ENCODE data around the gene DHX16. TPM values are rescaled to one million over a fixed set of nuclear protein-coding genes. Genes with fewer than 3 reads are reported as not detected.

Gene DHX16
- total and polyA plus RNA-seq, 2 donors, result 29.9 to 48.0 TPM

- H3K27ac ChIP-seq (ENCODE audit: low read depth in 1 of 2, low read length in 1 of 2), result peak overlapping the region; percentile 99 to 100
- no peaks in the 10 kb centered on the region for H3K27me3 ChIP-seq (ENCODE audit: control insufficient read depth in 2 of 2, insufficient read depth in 1 of 2, low read length in 1 of 2)
- peaks cover 13 to 31% of the 10 kb centered on the region in 2 donors for H3K36me3 ChIP-seq (ENCODE audit: control insufficient read depth in 2 of 2, insufficient read depth in 2 of 2, low read length in 1 of 2)
- no peaks in the 10 kb centered on the region for H3K9me3 ChIP-seq (ENCODE audit: control insufficient read depth in 2 of 2, insufficient read depth in 1 of 2, low read length in 1 of 2)
- H3K4me1 ChIP-seq (ENCODE audit: control insufficient read depth in 2 of 2, insufficient read depth in 2 of 2, low read length in 2 of 2), result peaks cover 20 to 31% of the 10 kb centered on the region in 2 donors
- DNase-seq (ENCODE audit: low read depth in 6 of 9, low spot score in 9 of 9), result peak in 7 of 9 donors; percentile 42 to 80 (median 59)
- peak overlapping the region; percentile 68 to 97 for H3K4me3 ChIP-seq (ENCODE audit: low read length in 2 of 2)
- 0% methylated on average over 10 of the region's 10 CpGs for WGBS
Measured at GRCh38 chr6:30615219-30615957, 57.4 kb downstream of the DHX16 start.

DNA sequence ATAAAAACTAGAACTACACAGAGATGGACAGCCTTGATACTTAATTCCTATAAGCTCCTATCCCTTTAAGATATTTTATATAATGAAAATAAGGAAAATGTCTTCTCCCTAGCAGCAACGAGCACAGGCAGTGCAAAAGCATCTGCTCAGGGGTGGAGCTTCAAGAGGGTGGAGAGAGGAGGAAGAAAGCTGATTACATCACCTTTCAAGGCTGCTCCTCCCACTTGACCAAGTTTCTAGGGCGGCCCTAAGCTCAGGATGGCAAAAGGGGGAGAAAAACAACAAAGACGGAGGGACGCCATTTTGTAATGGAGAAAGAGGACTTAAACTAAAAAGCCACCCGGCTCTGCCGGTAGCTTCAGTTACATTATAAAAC is 58.0 kb downstream of the DHX16 start:
- H3K4me3 ChIP-seq (ENCODE audit: low read length in 2 of 2), result peak overlapping the region; percentile 68 to 97
- peak; percentile 88 to 99 (median 97) for DNase-seq (ENCODE audit: low read depth in 6 of 9, low spot score in 9 of 9)
- under 1% methylated on average over 6 of the region's 6 CpGs for WGBS
- no peaks in the 10 kb centered on the region for H3K9me3 ChIP-seq (ENCODE audit: control insufficient read depth in 2 of 2, insufficient read depth in 1 of 2, low read length in 1 of 2)
- peaks cover 13 to 28% of the 10 kb centered on the region in 2 donors for H3K36me3 ChIP-seq (ENCODE audit: control insufficient read depth in 2 of 2, insufficient read depth in 2 of 2, low read length in 1 of 2)
- peak overlapping the region; percentile 99 for H3K27ac ChIP-seq (ENCODE audit: low read depth in 1 of 2, low read length in 1 of 2)
- H3K4me1 ChIP-seq (ENCODE audit: control insufficient read depth in 2 of 2, insufficient read depth in 2 of 2, low read length in 2 of 2), result peaks cover 20 to 31% of the 10 kb centered on the region in 2 donors
- no peaks in the 10 kb centered on the region for H3K27me3 ChIP-seq (ENCODE audit: control insufficient read depth in 2 of 2, insufficient read depth in 1 of 2, low read length in 1 of 2)

- no peaks in the 10 kb centered on the region for H3K27me3 ChIP-seq (ENCODE audit: control insufficient read depth in 2 of 2, insufficient read depth in 1 of 2, low read length in 1 of 2)
- WGBS, result 47% methylated on average over 8 of the region's 8 CpGs
- peaks cover 20 to 31% of the 10 kb centered on the region in 2 donors for H3K4me1 ChIP-seq (ENCODE audit: control insufficient read depth in 2 of 2, insufficient read depth in 2 of 2, low read length in 2 of 2)
- DNase-seq (ENCODE audit: low read depth in 6 of 9, low spot score in 9 of 9), result peak in 3 of 9 donors; percentile 23 to 28 (median 28)
- H3K27ac ChIP-seq (ENCODE audit: low read depth in 1 of 2, low read length in 1 of 2), result peak overlapping the region; percentile 88 to 99
- H3K9me3 ChIP-seq (ENCODE audit: control insufficient read depth in 2 of 2, insufficient read depth in 1 of 2, low read length in 1 of 2), result no peaks in the 10 kb centered on the region
- peaks cover 14 to 28% of the 10 kb centered on the region in 2 donors for H3K36me3 ChIP-seq (ENCODE audit: control insufficient read depth in 2 of 2, insufficient read depth in 2 of 2, low read length in 1 of 2)
- H3K4me3 ChIP-seq (ENCODE audit: low read length in 2 of 2), result peak overlapping the region; percentile 68 to 97
Measured at GRCh38 chr6:30614044-30614842, 58.6 kb downstream of the DHX16 start.

DNA sequence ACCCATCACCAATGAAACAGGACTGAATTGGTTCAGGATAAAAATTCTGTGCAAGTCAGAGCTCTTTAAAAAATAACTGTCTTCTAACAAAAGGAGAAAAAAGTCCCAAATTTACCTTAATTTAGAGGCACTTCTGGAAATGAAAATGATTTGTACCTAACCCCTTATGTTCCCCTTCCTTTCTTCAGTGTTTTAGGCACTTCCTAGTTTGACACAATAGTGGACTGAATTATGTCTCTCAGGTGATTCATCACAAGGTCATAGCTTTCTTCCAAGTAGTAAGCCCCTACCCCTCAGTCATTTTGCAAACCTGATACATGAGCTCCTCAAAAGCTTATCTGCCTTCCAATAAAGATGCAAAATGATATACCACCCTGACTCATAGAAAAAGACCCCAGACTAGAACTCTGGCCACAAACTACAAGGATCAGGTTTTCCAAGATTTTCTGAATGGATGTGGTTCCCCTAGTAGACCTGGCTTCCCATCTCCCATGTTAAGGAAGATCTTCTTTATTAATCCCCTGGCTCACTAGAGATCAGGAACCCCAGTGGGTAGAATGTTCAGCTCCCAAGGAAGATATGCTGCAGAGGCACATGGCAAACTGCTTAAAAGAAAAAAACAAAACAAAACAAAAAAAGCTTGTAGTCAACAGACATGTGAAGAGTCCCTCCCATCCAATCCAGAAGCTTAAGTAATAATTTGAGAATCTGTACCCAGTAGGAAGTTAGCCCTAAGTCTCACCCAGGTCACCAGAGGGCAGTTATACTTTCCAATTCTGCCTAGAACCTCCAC is 59.4 kb downstream of the DHX16 start:
- DNase-seq (ENCODE audit: low read depth in 6 of 9, low spot score in 9 of 9), result no peak
- Histone ChIP-seq H3K4me3 (ENCODE audit: low read length in 2 of 2) (peak overlapping the region; percentile 68 to 97), H3K9me3 (ENCODE audit: control insufficient read depth in 2 of 2, insufficient read depth in 1 of 2, low read length in 1 of 2) (no peaks in the 10 kb centered on the region), H3K27me3 (ENCODE audit: control insufficient read depth in 2 of 2, insufficient read depth in 1 of 2, low read length in 1 of 2) (no peaks in the 10 kb centered on the region), H3K27ac (ENCODE audit: low read depth in 1 of 2, low read length in 1 of 2) (peak overlapping the region; percentile 31 to 99), H3K36me3 (ENCODE audit: control insufficient read depth in 2 of 2, insufficient read depth in 2 of 2, low read length in 1 of 2) (peaks cover 22 to 36% of the 10 kb centered on the region in 2 donors), H3K4me1 (ENCODE audit: control insufficient read depth in 2 of 2, insufficient read depth in 2 of 2, low read length in 2 of 2) (peaks cover 18 to 25% of the 10 kb centered on the region in 2 donors)

DNA sequence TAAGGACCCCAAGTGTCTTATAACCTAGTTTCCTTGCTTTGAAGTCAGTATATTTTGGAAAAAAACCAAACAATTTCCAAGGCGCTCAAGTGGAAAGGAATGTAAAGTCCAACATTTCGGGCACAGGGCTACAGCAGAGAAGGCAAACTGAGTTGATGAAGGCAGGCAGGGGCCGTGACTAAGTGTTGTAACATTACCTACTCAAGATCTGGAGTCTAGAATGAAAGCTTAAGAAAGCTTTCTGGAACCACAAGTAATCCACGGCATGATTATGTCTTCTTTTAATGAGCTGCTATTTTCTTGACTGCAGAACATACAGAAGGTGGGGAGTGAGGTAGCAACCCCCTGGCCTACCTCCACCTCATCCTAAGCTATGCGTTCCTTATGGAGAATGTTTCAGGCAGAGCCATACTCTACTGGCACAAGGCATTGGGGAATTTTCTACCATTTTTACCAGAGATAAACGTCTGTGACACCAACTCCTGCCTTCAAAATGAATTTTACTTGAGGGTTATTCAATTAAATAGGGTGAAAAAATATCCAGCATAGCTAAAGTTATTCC is 60.0 kb downstream of the DHX16 start:
- H3K4me1 ChIP-seq (ENCODE audit: control insufficient read depth in 2 of 2, insufficient read depth in 2 of 2, low read length in 2 of 2), result peaks cover 15 to 21% of the 10 kb centered on the region in 2 donors
- no peaks in the 10 kb centered on the region for H3K27me3 ChIP-seq (ENCODE audit: control insufficient read depth in 2 of 2, insufficient read depth in 1 of 2, low read length in 1 of 2)
- WGBS, result 88% methylated on average over 6 of the region's 6 CpGs
- no peaks in the 10 kb centered on the region for H3K9me3 ChIP-seq (ENCODE audit: control insufficient read depth in 2 of 2, insufficient read depth in 1 of 2, low read length in 1 of 2)
- H3K4me3 ChIP-seq (ENCODE audit: low read length in 2 of 2), result no peak overlapping the region
- peak overlapping the region; percentile 22 to 75 for H3K27ac ChIP-seq (ENCODE audit: low read depth in 1 of 2, low read length in 1 of 2)
- peaks cover 28 to 43% of the 10 kb centered on the region in 2 donors for H3K36me3 ChIP-seq (ENCODE audit: control insufficient read depth in 2 of 2, insufficient read depth in 2 of 2, low read length in 1 of 2)
- no peak for DNase-seq (ENCODE audit: low read depth in 6 of 9, low spot score in 9 of 9)

- DNase-seq (ENCODE audit: low read depth in 6 of 9, low spot score in 9 of 9), result no peak
- Histone ChIP-seq H3K27me3 (ENCODE audit: control insufficient read depth in 2 of 2, insufficient read depth in 1 of 2, low read length in 1 of 2) (no peaks in the 10 kb centered on the region), H3K36me3 (ENCODE audit: control insufficient read depth in 2 of 2, insufficient read depth in 2 of 2, low read length in 1 of 2) (peaks cover 30 to 48% of the 10 kb centered on the region in 2 donors), H3K27ac (ENCODE audit: low read depth in 1 of 2, low read length in 1 of 2) (no peak overlapping the region), H3K4me1 (ENCODE audit: control insufficient read depth in 2 of 2, insufficient read depth in 2 of 2, low read length in 2 of 2) (peaks cover 15 to 21% of the 10 kb centered on the region in 2 donors), H3K9me3 (ENCODE audit: control insufficient read depth in 2 of 2, insufficient read depth in 1 of 2, low read length in 1 of 2) (no peaks in the 10 kb centered on the region), H3K4me3 (ENCODE audit: low read length in 2 of 2) (no peak overlapping the region)
- 89% methylated on average over 1 of the region's 1 CpG for WGBS
Measured at GRCh38 chr6:30612213-30612612, 60.6 kb downstream of the DHX16 start.

GRCh38 chr6:30611856-30612194 is 61.0 kb downstream of the DHX16 start:
- WGBS, result 98% methylated on average over 2 of the region's 2 CpGs
- Histone ChIP-seq H3K27ac (ENCODE audit: low read depth in 1 of 2, low read length in 1 of 2) (no peak overlapping the region), H3K4me3 (ENCODE audit: low read length in 2 of 2) (no peak overlapping the region), H3K4me1 (ENCODE audit: control insufficient read depth in 2 of 2, insufficient read depth in 2 of 2, low read length in 2 of 2) (peaks cover 15 to 21% of the 10 kb centered on the region in 2 donors), H3K36me3 (ENCODE audit: control insufficient read depth in 2 of 2, insufficient read depth in 2 of 2, low read length in 1 of 2) (peaks cover 28 to 50% of the 10 kb centered on the region in 2 donors), H3K9me3 (ENCODE audit: control insufficient read depth in 2 of 2, insufficient read depth in 1 of 2, low read length in 1 of 2) (no peaks in the 10 kb centered on the region), H3K27me3 (ENCODE audit: control insufficient read depth in 2 of 2, insufficient read depth in 1 of 2, low read length in 1 of 2) (no peaks in the 10 kb centered on the region)
- no peak for DNase-seq (ENCODE audit: low read depth in 6 of 9, low spot score in 9 of 9)

GRCh38 chr6:30611150-30611855 is 61.5 kb downstream of the DHX16 start:
- H3K9me3 ChIP-seq (ENCODE audit: control insufficient read depth in 2 of 2, insufficient read depth in 1 of 2, low read length in 1 of 2), result no peaks in the 10 kb centered on the region
- WGBS, result 96% methylated on average over 9 of the region's 9 CpGs
- H3K4me1 ChIP-seq (ENCODE audit: control insufficient read depth in 2 of 2, insufficient read depth in 2 of 2, low read length in 2 of 2), result peaks cover 15 to 21% of the 10 kb centered on the region in 2 donors
- peaks cover 27 to 50% of the 10 kb centered on the region in 2 donors for H3K36me3 ChIP-seq (ENCODE audit: control insufficient read depth in 2 of 2, insufficient read depth in 2 of 2, low read length in 1 of 2)
- no peak for DNase-seq (ENCODE audit: low read depth in 6 of 9, low spot score in 9 of 9)
- H3K4me3 ChIP-seq (ENCODE audit: low read length in 2 of 2), result no peak overlapping the region
- no peaks in the 10 kb centered on the region for H3K27me3 ChIP-seq (ENCODE audit: control insufficient read depth in 2 of 2, insufficient read depth in 1 of 2, low read length in 1 of 2)
- H3K27ac ChIP-seq (ENCODE audit: low read depth in 1 of 2, low read length in 1 of 2), result no peak overlapping the region

All from thymus (tissue), 11 donors.